Erythroblast (primary cell): ENCODE data around the gene EYA3.

Source experiments
- GATA1 ChIP-seq: IDR thresholded peaks from 2 replicates; pipeline ENCODE4 v1.6.1; 2011; ENCODE audit warnings: low read depth, mild to moderate bottlenecking, control low read depth, low read length, moderate library complexity
- POLR2A ChIP-seq: IDR thresholded peaks from 2 replicates; pipeline ENCODE4 v1.6.1; 2011; ENCODE audit warnings: mild to moderate bottlenecking, low read length

GRCh38 chr1:27971674-27972073 lies 116.7 kb downstream of the EYA3 start:
- no peak for TF ChIP-seq POLR2A
- no peak for TF ChIP-seq GATA1
